Fibroblast of mammary gland (primary cell): Measurements from ENCODE around the gene RPUSD3.

Source experiments
- DNase-seq: peaks from one replicate; pipeline ENCODE4 v3.0.0-alpha.2; 2010; ENCODE audit warnings: low read depth
- H3K4me3 ChIP-seq: 2 replicates; pipeline ENCODE4 v1.5.1; 2011; ENCODE audit warnings: low read depth, mild to moderate bottlenecking, low read length, moderate library complexity; ENCODE audit not compliant: control insufficient read depth
- TF ChIP-seq, protein P1 (sequence below): conservative IDR thresholded peaks from 2 replicates; pipeline ENCODE4 v1.5.1; 2011; ENCODE audit warnings: low read depth, low read length, inconsistent platforms; ENCODE audit not compliant: control insufficient read depth, insufficient read depth

The RPUSD3 gene

DNA sequence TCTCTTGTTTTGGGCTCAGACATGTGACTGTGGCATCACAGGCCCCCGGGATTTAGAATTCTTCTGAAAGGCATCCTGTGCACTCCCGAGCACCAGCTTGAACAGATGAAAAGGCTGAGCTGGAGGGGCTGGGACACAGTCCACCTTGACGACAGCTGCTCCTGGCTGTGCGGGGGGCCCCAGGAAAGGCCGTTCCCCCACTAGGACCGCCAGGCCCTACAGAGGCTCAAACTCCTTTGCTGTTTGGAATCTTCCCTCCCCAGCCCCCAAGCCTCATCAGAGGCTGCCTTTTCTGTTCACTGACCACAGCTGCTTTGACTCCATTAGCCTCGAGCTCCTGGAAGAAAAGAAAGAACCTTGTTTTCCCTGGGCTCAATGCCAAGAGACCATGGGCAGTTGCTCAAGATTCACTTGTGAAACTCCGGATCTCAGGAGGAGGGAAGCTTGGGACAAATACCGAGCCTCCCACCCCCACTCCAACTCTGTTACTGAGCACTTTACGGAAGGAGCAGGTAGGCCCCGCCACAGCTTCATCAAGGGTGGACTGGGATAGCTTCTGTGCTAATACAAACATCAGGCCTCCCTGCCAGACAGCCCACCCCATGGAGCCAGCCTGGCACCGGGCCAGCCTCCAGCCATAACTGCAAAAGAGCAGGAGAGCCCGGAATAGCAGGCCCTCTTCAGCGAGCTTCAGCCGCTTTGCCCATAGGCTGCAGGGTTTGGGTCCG lies 20.6 kb upstream of the RPUSD3 start:
- TF ChIP-seq, protein P1, sequence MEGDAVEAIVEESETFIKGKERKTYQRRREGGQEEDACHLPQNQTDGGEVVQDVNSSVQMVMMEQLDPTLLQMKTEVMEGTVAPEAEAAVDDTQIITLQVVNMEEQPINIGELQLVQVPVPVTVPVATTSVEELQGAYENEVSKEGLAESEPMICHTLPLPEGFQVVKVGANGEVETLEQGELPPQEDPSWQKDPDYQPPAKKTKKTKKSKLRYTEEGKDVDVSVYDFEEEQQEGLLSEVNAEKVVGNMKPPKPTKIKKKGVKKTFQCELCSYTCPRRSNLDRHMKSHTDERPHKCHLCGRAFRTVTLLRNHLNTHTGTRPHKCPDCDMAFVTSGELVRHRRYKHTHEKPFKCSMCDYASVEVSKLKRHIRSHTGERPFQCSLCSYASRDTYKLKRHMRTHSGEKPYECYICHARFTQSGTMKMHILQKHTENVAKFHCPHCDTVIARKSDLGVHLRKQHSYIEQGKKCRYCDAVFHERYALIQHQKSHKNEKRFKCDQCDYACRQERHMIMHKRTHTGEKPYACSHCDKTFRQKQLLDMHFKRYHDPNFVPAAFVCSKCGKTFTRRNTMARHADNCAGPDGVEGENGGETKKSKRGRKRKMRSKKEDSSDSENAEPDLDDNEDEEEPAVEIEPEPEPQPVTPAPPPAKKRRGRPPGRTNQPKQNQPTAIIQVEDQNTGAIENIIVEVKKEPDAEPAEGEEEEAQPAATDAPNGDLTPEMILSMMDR = no peak
- DNase-seq = peak; percentile 93
- no peak overlapping the region for H3K4me3 ChIP-seq

DNA sequence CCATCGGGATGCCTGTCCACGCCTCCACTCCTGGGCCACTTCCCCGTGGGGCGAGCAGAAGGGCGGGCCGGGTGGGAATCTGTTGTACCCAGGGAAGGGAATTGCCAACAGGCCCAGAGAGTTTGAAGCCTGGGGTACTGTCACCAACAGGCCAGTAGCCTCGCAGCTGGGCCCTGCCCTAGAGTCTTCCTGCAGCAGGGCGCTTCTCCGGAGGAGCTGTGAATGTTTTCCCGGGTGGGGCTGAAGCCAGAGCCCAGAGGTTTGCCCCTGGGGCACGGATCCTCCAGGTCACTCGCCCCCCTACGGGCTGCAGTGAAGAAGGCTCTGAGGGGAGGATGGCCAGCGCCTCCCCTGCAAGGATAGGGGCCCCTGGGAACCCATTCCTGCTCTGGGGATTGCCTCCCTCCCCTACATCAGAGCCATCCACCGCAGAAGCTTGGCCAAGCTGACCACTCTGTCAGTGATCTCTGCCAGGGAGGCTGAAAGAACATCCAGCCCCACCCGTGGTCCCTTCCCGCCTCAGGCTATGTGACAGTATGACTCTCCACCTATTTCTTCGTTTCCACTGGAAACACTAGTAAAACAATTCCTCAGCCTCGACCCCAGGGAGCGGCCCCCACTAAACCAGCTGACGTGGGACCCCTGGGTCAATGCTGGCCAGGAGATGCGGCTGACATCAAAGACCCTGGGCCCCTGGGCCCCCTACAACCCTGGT lies 19.4 kb upstream of the RPUSD3 start:
- DNase-seq = no peak
- H3K4me3 ChIP-seq = no peak overlapping the region
- TF ChIP-seq, protein P1 = no peak

DNA sequence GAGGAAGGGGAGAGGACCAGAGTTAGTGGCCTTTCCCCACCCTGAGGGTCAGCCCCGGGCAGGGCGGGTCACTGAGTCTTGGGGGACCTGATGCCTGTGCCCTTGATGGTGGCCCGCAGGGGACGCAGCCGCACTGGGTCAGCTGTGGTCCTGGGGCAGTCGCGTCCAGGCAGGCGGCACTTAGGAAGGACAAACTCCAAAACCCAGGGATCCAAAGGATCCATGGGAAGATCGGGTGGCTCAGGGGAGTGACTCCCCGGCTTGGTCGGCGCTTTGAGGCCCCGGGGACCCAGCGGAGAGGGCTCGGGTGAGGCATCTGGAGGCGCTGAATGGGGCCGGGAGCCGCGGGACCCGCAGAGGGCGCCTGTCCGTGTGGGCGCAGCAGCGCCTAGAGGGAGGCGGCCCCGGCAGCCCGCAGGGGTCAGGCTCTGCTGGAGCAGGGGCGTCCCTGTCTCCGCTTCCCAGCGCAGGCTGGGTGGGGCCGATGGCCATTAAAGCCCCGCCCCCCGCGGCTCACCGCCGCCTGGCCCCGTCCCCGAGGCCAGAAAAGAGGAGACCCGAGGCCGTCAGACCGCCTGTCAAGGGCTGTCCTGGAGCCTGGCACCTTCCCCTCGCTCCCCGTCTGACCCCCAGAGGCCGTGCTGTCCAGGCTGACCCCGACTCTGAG lies 18.7 kb upstream of the RPUSD3 start:
- peak; percentile 63 for DNase-seq
- TF ChIP-seq, protein P1 = peak; percentile 26
- H3K4me3 ChIP-seq = no peak overlapping the region

DNA sequence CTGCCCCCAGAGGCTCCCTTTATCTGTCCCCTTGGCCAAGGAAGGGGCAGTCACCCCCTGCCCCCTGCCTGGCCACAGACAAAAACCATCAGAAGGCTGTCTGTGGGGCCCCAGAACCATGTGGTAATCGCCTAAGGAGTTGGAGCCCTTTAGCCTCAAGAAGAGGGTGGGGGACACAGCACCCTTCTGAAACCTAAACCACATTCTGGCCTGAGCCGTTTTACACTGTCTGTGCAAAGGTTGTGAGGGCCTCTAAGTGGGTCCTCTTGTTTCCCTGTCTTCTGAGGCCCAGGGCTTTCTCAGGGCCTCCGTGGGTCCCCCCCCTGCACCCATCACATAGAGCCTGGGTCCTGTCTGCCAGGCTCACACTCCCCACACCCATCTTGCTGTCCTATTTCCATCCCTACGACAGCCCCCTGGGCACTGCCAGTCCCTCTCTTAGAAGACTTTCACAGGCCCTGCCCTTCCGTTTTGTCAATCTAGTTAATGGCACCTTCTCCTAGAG lies 17.9 kb upstream of the RPUSD3 start:
- TF ChIP-seq, protein P1 = no peak
- no peak overlapping the region for H3K4me3 ChIP-seq
- no peak for DNase-seq

DNA sequence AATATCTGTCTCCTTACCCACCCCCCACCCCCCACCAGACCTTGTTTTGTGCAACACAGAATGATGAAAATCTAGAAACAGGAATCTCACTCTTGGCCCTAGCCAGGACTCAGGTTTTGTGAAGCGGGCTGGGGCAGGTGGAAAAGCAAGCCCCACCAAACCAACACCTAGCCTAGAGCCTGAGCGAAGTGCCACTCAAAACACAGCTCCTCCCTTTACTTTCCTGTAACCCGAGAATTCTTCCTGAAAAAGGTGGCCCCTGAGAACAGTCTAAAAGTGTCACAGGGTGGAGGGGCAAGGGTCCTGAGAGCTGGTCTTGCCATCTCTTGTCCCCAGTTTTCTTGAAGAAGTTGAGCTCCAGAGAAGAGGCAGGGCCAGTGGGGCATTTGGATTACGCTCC lies 17.4 kb upstream of the RPUSD3 start:
- DNase-seq = no peak
- H3K4me3 ChIP-seq = no peak overlapping the region
- TF ChIP-seq, protein P1 = no peak

DNA sequence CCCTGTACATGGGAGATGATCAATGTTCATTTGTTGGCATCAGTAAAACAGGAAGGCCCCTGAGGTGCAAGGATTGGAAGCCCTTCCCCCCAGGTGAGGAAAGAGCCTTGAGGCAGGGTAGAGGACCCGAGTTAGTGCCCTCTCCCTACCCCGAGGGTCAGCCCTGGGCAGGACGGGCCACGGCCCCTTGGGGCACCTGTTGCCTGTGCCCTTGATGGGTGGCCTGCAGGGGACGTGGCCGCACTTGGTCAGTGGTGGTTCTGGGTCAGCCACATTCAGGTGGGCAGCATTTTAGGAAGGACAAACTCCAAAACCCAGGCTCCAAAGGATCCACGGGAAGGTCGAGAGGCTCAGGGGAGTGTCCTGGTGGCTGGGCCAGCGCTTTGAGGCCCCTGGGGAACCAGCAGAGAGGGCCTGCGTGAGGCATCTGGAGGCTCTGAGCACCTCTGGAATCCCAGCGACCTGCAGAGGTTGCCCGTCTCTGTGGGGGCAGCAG lies 15.8 kb upstream of the RPUSD3 start:
- no peak for DNase-seq

More for the DNA sequence above, 15.8 kb upstream of the RPUSD3 start:
- TF ChIP-seq, protein P1 = no peak
- no peak overlapping the region for H3K4me3 ChIP-seq
